PC-9 (cell line): ENCODE data around the gene ERGIC1. TPM values are rescaled to one million over a fixed set of nuclear protein-coding genes. Genes with fewer than 3 reads are reported as not detected.

Experiments used
- BruUV-seq: library from RNA; stranded (reverse); fragments of 400-500 nt; replicated peaks from 2 replicates; lab custom pipeline; 2021; lab: Mats Ljungman, UMichigan
- CTCF ChIA-PET: fragments of 300-600 bp; sonication (Branson Sonifier 250); formaldehyde crosslinking; loops from one replicate; lab custom pipeline; 2022; ENCODE audit warnings: antibody characterized with exemption; lab: Charles Lee
- POLR2A ChIA-PET: fragments of 300-600 bp; sonication (Branson Sonifier 250); formaldehyde crosslinking; loops from one replicate; lab custom pipeline; 2022; ENCODE audit warnings: antibody characterized with exemption; ENCODE audit not compliant: unreplicated experiment; lab: Charles Lee
- DNase-seq, 2 experiments: peaks; one replicate each; pipeline versions ENCODE4 v3.0.0 to v3.0.0-alpha.2; 2015 to 2022; ENCODE audit warnings: mixed read lengths in 1 of 2
- H2AFZ ChIP-seq: fragments of 200-600 bp; sonication (generic); 2 replicates; pipeline ENCODE4 v1.8.1; 2017; ENCODE audit warnings: antibody characterized with exemption
- H3F3A ChIP-seq: fragments of 200-600 bp; sonication (generic); 2 replicates; pipeline ENCODE4 v1.8.1; 2017; ENCODE audit warnings: antibody characterized with exemption, mild to moderate bottlenecking, low read depth; ENCODE audit not compliant: insufficient read depth
- H3K27ac ChIP-seq: fragments of 200-600 bp; sonication (generic); 2 replicates; pipeline ENCODE4 v1.6.1; 2016; ENCODE audit warnings: mixed run types
- H3K27me3 ChIP-seq: fragments of 200-600 bp; sonication (generic); 2 replicates; pipeline ENCODE4 v1.6.1; 2016; ENCODE audit warnings: low read depth, mixed run types; ENCODE audit not compliant: insufficient read depth
- H3K36me3 ChIP-seq: fragments of 200-600 bp; sonication (generic); 2 replicates; pipeline ENCODE4 v1.6.1; 2016; ENCODE audit warnings: low read depth, mixed run types
- H3K4me1 ChIP-seq: fragments of 200-600 bp; sonication (generic); replicated peaks from 2 replicates; pipeline ENCODE4 v1.6.1; 2016; ENCODE audit warnings: mixed run types; ENCODE audit not compliant: insufficient read depth
- H3K4me2 ChIP-seq: fragments of 200-600 bp; sonication (generic); 2 replicates; pipeline ENCODE4 v1.6.1; 2017; ENCODE audit warnings: mixed run types
- H3K4me3 ChIP-seq: fragments of 200-600 bp; sonication (generic); 2 replicates; pipeline ENCODE4 v1.6.1; 2016; ENCODE audit warnings: mixed run types
- H3K79me2 ChIP-seq: fragments of 200-600 bp; sonication (generic); 2 replicates; pipeline ENCODE4 v1.6.1; 2017; ENCODE audit warnings: low read depth, mixed run types
- H3K9me2 ChIP-seq: fragments of 200-600 bp; sonication (generic); 2 replicates; pipeline ENCODE4 v1.8.1; 2017; ENCODE audit warnings: mild to moderate bottlenecking; ENCODE audit not compliant: insufficient read depth
- H3K9me3 ChIP-seq: fragments of 200-600 bp; sonication (generic); 2 replicates; pipeline ENCODE4 v1.8.1; 2016; ENCODE audit warnings: low read depth; ENCODE audit not compliant: insufficient read depth
- H4K20me1 ChIP-seq: fragments of 200-600 bp; sonication (generic); 2 replicates; pipeline ENCODE4 v1.8.1; 2017; ENCODE audit not compliant: insufficient read depth
- CTCF ChIP-seq: fragments of 200-600 bp; sonication (generic); conservative IDR thresholded peaks from 2 replicates; pipeline ENCODE4 v1.6.1; 2017; ENCODE audit warnings: mixed run types, antibody characterized with exemption, mild to moderate bottlenecking, moderate library complexity
- EZH2 ChIP-seq: fragments of 200-600 bp; sonication (generic); IDR thresholded peaks from 2 replicates; pipeline ENCODE4 v1.8.0; 2017; ENCODE audit warnings: antibody characterized with exemption, low read depth
- intact Hi-C: fragments of 100-400 bp; cut with micrococcal nuclease; formaldehyde crosslinking; loops from one replicate; pipeline ENCODE4 v1.10.0; 2022; ENCODE audit not compliant: unreplicated experiment
- total RNA-seq: library from RNA; stranded (reverse); gene quantifications from 2 replicates; pipeline ENCODE4 v1.2.3, GENCODE V29; 2021

The ERGIC1 gene
- total RNA-seq, 1 experiment from 2014 or later = 159 TPM

GRCh38 chr5:172837640-172838039 is 3.6 kb downstream of the ERGIC1 start:
- no peak overlapping the region for H3K4me3 ChIP-seq
- intact Hi-C loops = no loop called here
- no peak for DNase-seq
- no TSS peak for BruUV-seq
- H3K27me3 ChIP-seq = no peaks in the 10 kb centered on the region
- no peak overlapping the region for H3K27ac ChIP-seq
- peaks cover 12% of the 10 kb centered on the region for H3F3A ChIP-seq
- ChIA-PET POLR2A (no interaction called here), CTCF (no interaction called here)
- H3K79me2 ChIP-seq = peaks cover 49% of the 10 kb centered on the region
- no peaks in the 10 kb centered on the region for H3K36me3 ChIP-seq
- H2AFZ ChIP-seq = no peak overlapping the region
- TF ChIP-seq CTCF = no peak
- no peak for TF ChIP-seq EZH2
- H3K4me2 ChIP-seq = no peak overlapping the region
- no peaks in the 10 kb centered on the region for H3K9me3 ChIP-seq
- H4K20me1 ChIP-seq = 0 out of 2 replicates have a peak, but pooled peaks cover 3% of the 10 kb centered on the region
- no peaks in the 10 kb centered on the region for H3K9me2 ChIP-seq
- H3K4me1 ChIP-seq = peaks cover 16% of the 10 kb centered on the region

GRCh38 chr5:172838151-172838875 is 4.3 kb downstream of the ERGIC1 start:
- no peak overlapping the region for H3K4me2 ChIP-seq
- no peak overlapping the region for H3K27ac ChIP-seq
- no peaks in the 10 kb centered on the region for H3K9me3 ChIP-seq
- peaks cover 55% of the 10 kb centered on the region for H3K79me2 ChIP-seq
- ChIA-PET POLR2A (no interaction called here), CTCF (no interaction called here)
- H3K4me3 ChIP-seq = no peak overlapping the region
- intact Hi-C loops = no loop called here
- 0 out of 2 replicates have a peak, but pooled peaks cover 3% of the 10 kb centered on the region for H4K20me1 ChIP-seq
- H3K9me2 ChIP-seq = no peaks in the 10 kb centered on the region
- H3K4me1 ChIP-seq = peaks cover 15% of the 10 kb centered on the region
- no peaks in the 10 kb centered on the region for H3K36me3 ChIP-seq
- no peak for DNase-seq
- TF ChIP-seq CTCF (no peak), EZH2 (no peak)
- H2AFZ ChIP-seq = no peak overlapping the region
- no peaks in the 10 kb centered on the region for H3K27me3 ChIP-seq
- BruUV-seq = no TSS peak
- H3F3A ChIP-seq = peaks cover 5% of the 10 kb centered on the region; the same call in 1 of the 2 replicates

- TF ChIP-seq CTCF (no peak), EZH2 (no peak)
- peaks cover 60% of the 10 kb centered on the region for H3K79me2 ChIP-seq
- H3K4me1 ChIP-seq = peaks cover 11% of the 10 kb centered on the region
- H2AFZ ChIP-seq = no peak overlapping the region
- H3F3A ChIP-seq = 0 out of 2 replicates have a peak, but pooled peaks cover 5% of the 10 kb centered on the region
- no peaks in the 10 kb centered on the region for H3K36me3 ChIP-seq
- no peaks in the 10 kb centered on the region for H3K9me2 ChIP-seq
- no peaks in the 10 kb centered on the region for H3K9me3 ChIP-seq
- DNase-seq = no peak
- H3K4me3 ChIP-seq = no peak overlapping the region
- H3K27ac ChIP-seq = no peak overlapping the region
- CTCF ChIA-PET = interaction anchor here (0.8 kb wide), 1 partner anchor 13 kb away, joined by 3 read pairs; no protein-coding TSS in a partner anchor
- intact Hi-C loops = no loop called here
- BruUV-seq = no TSS peak
- H4K20me1 ChIP-seq = 0 out of 2 replicates have a peak, but pooled peaks cover 3% of the 10 kb centered on the region
- H3K4me2 ChIP-seq = no peak overlapping the region
- POLR2A ChIA-PET = interaction anchor here (0.7 kb wide), 1 partner anchor 8 kb away, joined by 16 read pairs; no protein-coding TSS in a partner anchor
- no peaks in the 10 kb centered on the region for H3K27me3 ChIP-seq
Observed at GRCh38 chr5:172839669-172840431, 5.8 kb downstream of the ERGIC1 start.
